Measurements from ENCODE around the gene POLE. TPM values are rescaled to one million over a fixed set of nuclear protein-coding genes. Genes with fewer than 3 reads are reported as not detected.

POLE gene
- total and polyA plus RNA-seq, 2 of the 4 experiments (the other 2 are of a cell fraction) = 17.2 to 20.7 TPM

DNA sequence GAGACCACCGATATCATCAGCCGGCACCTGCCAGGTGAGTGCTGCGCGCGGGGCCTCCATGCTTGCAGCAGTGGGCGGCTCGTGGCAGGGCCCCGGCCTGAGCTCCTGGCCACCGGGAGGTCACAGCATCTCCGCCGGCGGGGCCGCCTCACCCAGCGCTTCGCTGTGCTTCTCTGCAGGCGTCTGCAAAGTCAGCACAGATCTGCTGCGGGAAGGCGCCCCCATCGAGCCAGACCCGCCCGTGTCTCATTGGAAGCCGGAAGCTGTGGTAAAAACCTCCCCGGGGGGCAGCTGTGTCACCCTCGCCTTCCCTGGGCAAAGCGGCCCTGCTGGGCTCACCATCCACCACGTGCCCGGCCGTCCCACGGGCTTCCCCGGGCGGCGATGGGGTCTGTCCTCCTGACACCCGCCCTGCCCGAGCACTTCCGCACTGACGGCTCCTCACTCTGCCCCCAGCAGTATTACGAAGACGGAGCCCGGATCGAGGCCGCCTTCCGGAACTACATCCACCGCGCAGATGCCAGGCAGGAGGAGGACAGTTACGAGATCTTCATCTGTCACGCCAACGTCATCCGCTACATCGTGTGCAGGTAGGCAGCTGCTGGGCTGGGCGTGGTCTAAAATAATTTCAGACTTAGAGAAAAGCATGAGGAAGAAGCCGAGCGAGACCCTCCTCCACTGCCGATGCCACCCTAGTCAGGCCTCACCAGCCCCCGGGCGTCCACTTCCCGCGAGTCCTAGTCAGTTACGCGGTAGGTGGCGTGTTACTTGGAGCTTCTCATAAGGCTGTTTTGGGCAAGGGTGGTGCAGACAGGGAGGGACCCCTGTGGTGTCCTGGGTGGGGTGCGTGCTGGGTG lies 30.6 kb upstream of the POLE start:
- no peaks in the 10 kb centered on the region for H3K27me3 ChIP-seq (ENCODE audit: control insufficient read depth, insufficient read depth, low read length)
- intact Hi-C loops (cut with micrococcal nuclease) = no loop called here
- peaks cover 20 to 38% of the 10 kb centered on the region in 2 experiments for H3K79me1 ChIP-seq (ENCODE audit: low read depth in 1 of 2, low read length in 2 of 2)
- no peak overlapping the region for H3K18ac ChIP-seq (ENCODE audit: low read depth, low read length)
- peaks cover 13% of the 10 kb centered on the region for H4K20me1 ChIP-seq (ENCODE audit: insufficient read depth, low read length)
- H2AK9ac ChIP-seq (replicated peaks; ENCODE audit: low read depth, low read length, poor library complexity) = peak overlapping the region; percentile 24
- no peak overlapping the region for H2AK5ac ChIP-seq (ENCODE audit: low read depth, low read length)
- H3K56ac ChIP-seq (ENCODE audit: extremely low read depth, insufficient read depth, low read length) = no peak overlapping the region
- no peak overlapping the region for H2BK20ac ChIP-seq (ENCODE audit: low read depth, low read length)
- no peaks in the 10 kb centered on the region for H3K9me3 ChIP-seq (ENCODE audit: control insufficient read depth, insufficient read depth, low read length)
- H2BK15ac ChIP-seq (ENCODE audit: low read depth, low read length) = no peak overlapping the region
- no peaks in the 10 kb centered on the region for H3K4me1 ChIP-seq (ENCODE audit: control insufficient read depth, insufficient read depth, low read length)
- H3K4me3 ChIP-seq (ENCODE audit: insufficient read depth, low read depth, low read length) = no peak overlapping the region
- POLR2A ChIA-PET (ENCODE audit: unreplicated experiment) = no interaction called here
- DNase-seq (no peak), ATAC-seq (ENCODE audit: low read depth) (no peak)
- in situ Hi-C loops (cut with MboI; ENCODE audit: low sequenced_read_pairs) = no loop called here
- no peak overlapping the region for H3K4ac ChIP-seq (ENCODE audit: low read depth, low read length)
- WGBS, 2 experiments (ENCODE audit: extremely low coverage in 2 of 2, insufficient read length in 1 of 2) = 94% methylated on average over 44 of the region's 61 CpGs; no CpG with 5 or more reads in 1 of the 2 experiments
- no peak overlapping the region for H2BK120ac ChIP-seq (ENCODE audit: low read depth, low read length)
- H3K9me1 ChIP-seq (ENCODE audit: insufficient read depth, low read length) = no peaks in the 10 kb centered on the region
- H3K9ac ChIP-seq (ENCODE audit: low read depth, low read length) = no peak overlapping the region
- H4K5ac ChIP-seq (ENCODE audit: low read depth, low read length) = no peak overlapping the region
- H2AFZ ChIP-seq (replicated peaks; ENCODE audit: low read length, poor library complexity) = no peak overlapping the region
- no peak overlapping the region for H4K8ac ChIP-seq (ENCODE audit: low read depth in 2 of 2, low read length in 2 of 2)
- no peak overlapping the region for H3K27ac ChIP-seq (ENCODE audit: insufficient read depth, low read length)
- CTCF ChIA-PET = no interaction called here
- H4K91ac ChIP-seq (ENCODE audit: insufficient read depth, low read depth, low read length) = no peak overlapping the region
- H3K4me2 ChIP-seq (ENCODE audit: low read depth, low read length) = no peak overlapping the region
- H3K23ac ChIP-seq (ENCODE audit: low read depth, low read length) = no peak overlapping the region
- peaks cover 47% of the 10 kb centered on the region for H3K36me3 ChIP-seq (ENCODE audit: control insufficient read depth, insufficient read depth, low read length)
- dilution Hi-C loops (cut with HindIII; ENCODE audit: low sequenced_read_pairs, unreplicated experiment) = no loop called here
- H3K14ac ChIP-seq (replicated peaks; ENCODE audit: low read depth, low read length) = no peak overlapping the region
- BruUV-seq (replicated peaks) = no TSS peak
- TF ChIP-seq POLR2A (IDR thresholded peaks at IDR 0.05; ENCODE audit: low read depth, low read length) = no peak
- no peak for TF ChIP-seq CEBPB (IDR thresholded peaks at IDR 0.05; ENCODE audit: low read depth, low read length)
- TF ChIP-seq, protein P1, sequence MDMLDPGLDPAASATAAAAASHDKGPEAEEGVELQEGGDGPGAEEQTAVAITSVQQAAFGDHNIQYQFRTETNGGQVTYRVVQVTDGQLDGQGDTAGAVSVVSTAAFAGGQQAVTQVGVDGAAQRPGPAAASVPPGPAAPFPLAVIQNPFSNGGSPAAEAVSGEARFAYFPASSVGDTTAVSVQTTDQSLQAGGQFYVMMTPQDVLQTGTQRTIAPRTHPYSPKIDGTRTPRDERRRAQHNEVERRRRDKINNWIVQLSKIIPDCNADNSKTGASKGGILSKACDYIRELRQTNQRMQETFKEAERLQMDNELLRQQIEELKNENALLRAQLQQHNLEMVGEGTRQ (IDR thresholded peaks at IDR 0.05; ENCODE audit: low read depth, low read length) = no peak
- no peak for TF ChIP-seq RAD21 (IDR thresholded peaks at IDR 0.05; ENCODE audit: low read length)
- TF ChIP-seq SMC3 (IDR thresholded peaks at IDR 0.05; ENCODE audit: low read depth, low read length) = no peak
- TF ChIP-seq, protein P2, sequence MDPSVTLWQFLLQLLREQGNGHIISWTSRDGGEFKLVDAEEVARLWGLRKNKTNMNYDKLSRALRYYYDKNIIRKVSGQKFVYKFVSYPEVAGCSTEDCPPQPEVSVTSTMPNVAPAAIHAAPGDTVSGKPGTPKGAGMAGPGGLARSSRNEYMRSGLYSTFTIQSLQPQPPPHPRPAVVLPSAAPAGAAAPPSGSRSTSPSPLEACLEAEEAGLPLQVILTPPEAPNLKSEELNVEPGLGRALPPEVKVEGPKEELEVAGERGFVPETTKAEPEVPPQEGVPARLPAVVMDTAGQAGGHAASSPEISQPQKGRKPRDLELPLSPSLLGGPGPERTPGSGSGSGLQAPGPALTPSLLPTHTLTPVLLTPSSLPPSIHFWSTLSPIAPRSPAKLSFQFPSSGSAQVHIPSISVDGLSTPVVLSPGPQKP (IDR thresholded peaks at IDR 0.05; ENCODE audit: borderline replicate concordance, low read depth, low read length) = no peak
- TF ChIP-seq, protein P3, sequence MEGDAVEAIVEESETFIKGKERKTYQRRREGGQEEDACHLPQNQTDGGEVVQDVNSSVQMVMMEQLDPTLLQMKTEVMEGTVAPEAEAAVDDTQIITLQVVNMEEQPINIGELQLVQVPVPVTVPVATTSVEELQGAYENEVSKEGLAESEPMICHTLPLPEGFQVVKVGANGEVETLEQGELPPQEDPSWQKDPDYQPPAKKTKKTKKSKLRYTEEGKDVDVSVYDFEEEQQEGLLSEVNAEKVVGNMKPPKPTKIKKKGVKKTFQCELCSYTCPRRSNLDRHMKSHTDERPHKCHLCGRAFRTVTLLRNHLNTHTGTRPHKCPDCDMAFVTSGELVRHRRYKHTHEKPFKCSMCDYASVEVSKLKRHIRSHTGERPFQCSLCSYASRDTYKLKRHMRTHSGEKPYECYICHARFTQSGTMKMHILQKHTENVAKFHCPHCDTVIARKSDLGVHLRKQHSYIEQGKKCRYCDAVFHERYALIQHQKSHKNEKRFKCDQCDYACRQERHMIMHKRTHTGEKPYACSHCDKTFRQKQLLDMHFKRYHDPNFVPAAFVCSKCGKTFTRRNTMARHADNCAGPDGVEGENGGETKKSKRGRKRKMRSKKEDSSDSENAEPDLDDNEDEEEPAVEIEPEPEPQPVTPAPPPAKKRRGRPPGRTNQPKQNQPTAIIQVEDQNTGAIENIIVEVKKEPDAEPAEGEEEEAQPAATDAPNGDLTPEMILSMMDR (conservative IDR thresholded peaks at IDR 0.05; ENCODE audit: low read depth, low read length) = no peak
- TF ChIP-seq MXI1 (IDR thresholded peaks at IDR 0.05; ENCODE audit: borderline replicate concordance, low read depth, low read length) = no peak
- TF ChIP-seq CHD1 (IDR thresholded peaks at IDR 0.05; ENCODE audit: low read depth, low read length) = no peak
- TF ChIP-seq RCOR1 (IDR thresholded peaks at IDR 0.05; ENCODE audit: insufficient replicate concordance, low read length) = no peak
- H2BK5ac ChIP-seq (ENCODE audit: low read depth, low read length, poor library complexity, severe bottlenecking) = no peak overlapping the region

All from IMR-90 (cell line).